WTC11 (cell line): ENCODE data around the gene CNGA2. TPM values are rescaled to one million over a fixed set of nuclear protein-coding genes. Genes with fewer than 3 reads are reported as not detected.

Source experiments
- ATAC-seq: fragments of 200-7000 bp; cut with Tn5 transposase; 2 replicates; pipeline ENCODE4 v1.10.0; 2021; ENCODE audit warnings: mild to moderate bottlenecking, moderate library complexity
- CTCF ChIA-PET: fragments of 300-600 bp; sonication (Branson Sonifier 250); formaldehyde crosslinking; loops from one replicate; lab custom pipeline; 2021; ENCODE audit warnings: antibody characterized with exemption; lab: Charles Lee
- POLR2A ChIA-PET: fragments of 350-600 bp; sonication (Branson Sonifier 250); formaldehyde crosslinking; loops from one replicate; lab custom pipeline; 2021; ENCODE audit warnings: antibody characterized with exemption; lab: Charles Lee
- DNase-seq: peaks from one replicate; pipeline ENCODE4 v3.0.0; 2021; ENCODE audit warnings: low spot score
- H3K27ac Mint-ChIP-seq: 2 replicates; pipeline ENCODE4 v1.8.0; 2021; ENCODE audit warnings: mixed read lengths
- H3K27me3 Mint-ChIP-seq: 2 replicates; pipeline ENCODE4 v1.8.0; 2021; ENCODE audit warnings: low read depth, mild to moderate bottlenecking, moderate library complexity, mixed read lengths
- H3K36me3 Mint-ChIP-seq: 2 replicates; pipeline ENCODE4 v1.8.0; 2021; ENCODE audit warnings: mixed read lengths
- H3K4me1 Mint-ChIP-seq: 2 replicates; pipeline ENCODE4 v1.8.0; 2022; ENCODE audit warnings: mixed read lengths
- H3K4me3 Mint-ChIP-seq: 2 replicates; pipeline ENCODE4 v1.8.0; 2021; ENCODE audit warnings: mild to moderate bottlenecking, moderate library complexity, mixed read lengths
- H3K9me3 Mint-ChIP-seq: 2 replicates; pipeline ENCODE4 v1.8.0; 2021; ENCODE audit warnings: mixed read lengths
- CDX4 ChIP-seq: fragments of 250-450 bp; sonication (Bioruptor Pico); IDR thresholded peaks from 2 replicates; pipeline ENCODE4 v1.9.0; 2021; ENCODE audit warnings: moderate library complexity, mild to moderate bottlenecking, inconsistent platforms, borderline replicate concordance
- CREB1 ChIP-seq: sonication (generic); formaldehyde crosslinking; IDR thresholded peaks from 2 replicates; pipeline ENCODE4 v1.8.0; 2023; ENCODE audit warnings: mild to moderate bottlenecking, missing genetic modification reagents
- E2F4 ChIP-seq: sonication (generic); formaldehyde crosslinking; IDR thresholded peaks from 2 replicates; pipeline ENCODE4 v1.8.1; 2022; ENCODE audit warnings: low read depth, mild to moderate bottlenecking, moderate library complexity, missing genetic modification reagents, borderline replicate concordance
- E2F5 ChIP-seq: sonication (generic); formaldehyde crosslinking; IDR thresholded peaks from 2 replicates; pipeline ENCODE4 v1.8.1; 2022; ENCODE audit warnings: mild to moderate bottlenecking, moderate library complexity, missing genetic modification reagents
- EMX1 ChIP-seq: fragments of 250-450 bp; sonication (Bioruptor Pico); IDR thresholded peaks from 2 replicates; pipeline ENCODE4 v1.8.0; 2021; ENCODE audit warnings: mild to moderate bottlenecking
- FOXJ3 ChIP-seq: sonication (generic); formaldehyde crosslinking; IDR thresholded peaks from 2 replicates; pipeline ENCODE4 v1.9.0; 2021; ENCODE audit warnings: missing genetic modification reagents, mild to moderate bottlenecking, borderline replicate concordance
- GTF2I ChIP-seq: fragments of 250-450 bp; sonication (Bioruptor Pico); conservative IDR thresholded peaks from 2 replicates; pipeline ENCODE4 v1.4.0; 2021; ENCODE audit warnings: mild to moderate bottlenecking
- NR1H2 ChIP-seq: sonication (generic); formaldehyde crosslinking; IDR thresholded peaks from 2 replicates; pipeline ENCODE4 v1.9.0; 2021; ENCODE audit warnings: mild to moderate bottlenecking, moderate library complexity, missing genetic modification reagents
- PRDM15 ChIP-seq: sonication (generic); formaldehyde crosslinking; IDR thresholded peaks from 2 replicates; pipeline ENCODE4 v1.8.0; 2022; ENCODE audit warnings: missing genetic modification reagents
- RELA ChIP-seq: sonication (generic); formaldehyde crosslinking; IDR thresholded peaks from 2 replicates; pipeline ENCODE4 v1.8.1; 2022; ENCODE audit warnings: missing genetic modification reagents, mild to moderate bottlenecking, borderline replicate concordance
- SP1 ChIP-seq: sonication (generic); formaldehyde crosslinking; conservative IDR thresholded peaks from 2 replicates; pipeline ENCODE4 v1.8.1; 2022; ENCODE audit warnings: missing genetic modification reagents
- USF1 ChIP-seq: sonication (generic); formaldehyde crosslinking; IDR thresholded peaks from 2 replicates; pipeline ENCODE4 v1.8.0; 2022; ENCODE audit warnings: mild to moderate bottlenecking, missing genetic modification reagents
- USF2 ChIP-seq: sonication (generic); formaldehyde crosslinking; IDR thresholded peaks from 2 replicates; pipeline ENCODE4 v1.8.1; 2023; ENCODE audit warnings: mild to moderate bottlenecking, missing genetic modification reagents, moderate library complexity
- ZBTB43 ChIP-seq: sonication (generic); formaldehyde crosslinking; IDR thresholded peaks from 2 replicates; pipeline ENCODE4 v1.8.1; 2023; ENCODE audit warnings: mild to moderate bottlenecking, missing genetic modification reagents
- ZMAT4 ChIP-seq: fragments of 250-450 bp; sonication (Bioruptor Pico); IDR thresholded peaks from 2 replicates; pipeline ENCODE4 v1.9.0; 2021; ENCODE audit warnings: mild to moderate bottlenecking
- ZNF423 ChIP-seq: fragments of 250-450 bp; sonication (Bioruptor Pico); IDR thresholded peaks from 2 replicates; pipeline ENCODE4 v2.1.2; 2022; ENCODE audit warnings: mild to moderate bottlenecking, moderate library complexity
- total RNA-seq: library from RNA; stranded (reverse); gene quantifications from 3 replicates; pipeline ENCODE4 v1.2.3, GENCODE V29; 2021

Gene CNGA2
- total RNA-seq, 1 experiment from 2014 or later: not detected

GRCh38 chrX:151699746-151700145 is 34.8 kb upstream of the CNGA2 start:
- H3K36me3 Mint-ChIP-seq: 0 out of 2 replicates have a peak, but pooled peaks cover 3% of the 10 kb centered on the region
- no peaks in the 10 kb centered on the region for H3K9me3 Mint-ChIP-seq
- ATAC-seq (no peak), DNase-seq (no peak)
- no peak overlapping the region for H3K4me3 Mint-ChIP-seq
- peaks cover 14% of the 10 kb centered on the region for H3K4me1 Mint-ChIP-seq
- H3K27me3 Mint-ChIP-seq: peaks cover 5% of the 10 kb centered on the region
- POLR2A ChIA-PET: no interaction called here
- CTCF ChIA-PET: no interaction called here
- H3K27ac Mint-ChIP-seq: no peak overlapping the region
- TF ChIP-seq E2F4 (CRISPR knock-in tag) (no peak), PRDM15 (CRISPR knock-in tag) (no peak), RELA (CRISPR knock-in tag) (no peak), USF2 (CRISPR knock-in tag) (no peak), ZMAT4 (CRISPR knock-in tag) (no peak), CREB1 (CRISPR knock-in tag) (no peak), FOXJ3 (CRISPR knock-in tag) (no peak), EMX1 (CRISPR knock-in tag) (no peak), E2F5 (CRISPR knock-in tag) (no peak), ZBTB43 (CRISPR knock-in tag) (no peak), NR1H2 (CRISPR knock-in tag) (no peak), USF1 (CRISPR knock-in tag) (no peak), CDX4 (CRISPR knock-in tag) (no peak), SP1 (CRISPR knock-in tag) (no peak)

GRCh38 chrX:151700581-151700980 is 34.0 kb upstream of the CNGA2 start:
- H3K9me3 Mint-ChIP-seq: no peaks in the 10 kb centered on the region
- TF ChIP-seq GTF2I (no peak), ZNF423 (CRISPR knock-in tag) (no peak)
- ChIA-PET CTCF (no interaction called here), POLR2A (no interaction called here)
- H3K4me1 Mint-ChIP-seq: peaks cover 12% of the 10 kb centered on the region
- H3K36me3 Mint-ChIP-seq: 0 out of 2 replicates have a peak, but pooled peaks cover 3% of the 10 kb centered on the region
- no peak overlapping the region for H3K4me3 Mint-ChIP-seq
- peaks cover 1% of the 10 kb centered on the region for H3K27me3 Mint-ChIP-seq
- H3K27ac Mint-ChIP-seq: no peak overlapping the region
- ATAC-seq (no peak), DNase-seq (no peak)
